Gastrocnemius medialis (tissue), 4 donors: Measurements from ENCODE around the gene ZNF608. TPM values are rescaled to one million over a fixed set of nuclear protein-coding genes. Genes with fewer than 3 reads are reported as not detected.
A peak's percentile ranks its signal among the peaks of the same experiment; 100 is the strongest.

Source experiments
- ATAC-seq, 2 donors: fragments of 150-250 bp; one replicate each; pipeline ENCODE4 v1.9.1; 2016
- DNase-seq, 2 donors: peaks; one replicate each; pipeline ENCODE4 v3.0.0-alpha.2; 2019
- H3K27ac ChIP-seq, 4 donors: fragments of 200-600 bp; sonication (generic); 1 replicate in 1 of 4; 2 replicates in 3 of 4; pipeline ENCODE4 v1.5.1; 2016 to 2018; ENCODE audit warnings: mild to moderate bottlenecking in 2 of 4, moderate library complexity in 1 of 4
- H3K27me3 ChIP-seq, 3 donors: fragments of 200-600 bp; sonication (generic) in 2 of 3; 1 replicate in 1 of 3; 2 replicates in 2 of 3; pipeline versions ENCODE4 v1.5.1 to v1.6.0; 2016 to 2019; ENCODE audit warnings: mild to moderate bottlenecking in 1 of 3, moderate library complexity in 1 of 3
- H3K36me3 ChIP-seq, 2 donors: fragments of 200-600 bp; sonication (generic) in 1 of 2; one replicate each; pipeline ENCODE4 v1.5.1; 2017 to 2018
- H3K4me1 ChIP-seq, 2 donors: fragments of 200-600 bp; sonication (generic) in 1 of 2; one replicate each; pipeline ENCODE4 v1.5.1; 2016 to 2017; ENCODE audit warnings: mild to moderate bottlenecking in 2 of 2
- H3K4me3 ChIP-seq, 4 donors: fragments of 200-600 bp; sonication (generic) in 3 of 4; 1 replicate in 1 of 4; 2 replicates in 3 of 4; pipeline ENCODE4 v1.5.1; 2016 to 2019; ENCODE audit warnings: mild to moderate bottlenecking in 2 of 4
- H3K9me3 ChIP-seq, 3 donors: fragments of 200-600 bp; sonication (generic) in 2 of 3; 1 replicate in 1 of 3; 2 replicates in 2 of 3; pipeline ENCODE4 v1.5.1; 2016 to 2019
- POLR2A ChIP-seq, 2 donors: fragments of 450-650 bp; IDR thresholded peaks; one replicate each; pipeline ENCODE4 v1.6.1; 2017; ENCODE audit warnings: antibody characterized with exemption in 2 of 2, mild to moderate bottlenecking in 2 of 2, moderate library complexity in 2 of 2
- in situ Hi-C, 4 donors: fragments of 200-750 bp; cut with MboI; loops; one replicate each; pipeline versions ENCODE4 v1.15.0 to v1.8.0; 2017; ENCODE audit warnings: low sequenced_read_pairs in 4 of 4
- intact Hi-C: fragments of 100-400 bp; cut with DNase I; formaldehyde crosslinking; loops from one replicate; pipeline ENCODE4 v1.15.1; 2023; ENCODE audit warnings: low total_unique reads
- total RNA-seq, 4 donors: library from RNA; depleted of rRNA; stranded (reverse); fragments of >200 nt; gene quantifications; one replicate each; pipeline versions ENCODE4 v1.1.0 to v1.2.3, GENCODE V29; 2016
- TF ChIP-seq, protein P1 (sequence below), 5 experiments: fragments of 450-650 bp in 3 of 5; fragments of 200-600 bp in 2 of 5; sonication (generic) in 2 of 5; IDR thresholded peaks in 4 of 5; conservative IDR thresholded peaks in 1 of 5; 1 replicate in 4 of 5; 2 replicates in 1 of 5; pipeline ENCODE4 v1.5.1; 2016 to 2019; ENCODE audit warnings: antibody characterized with exemption in 5 of 5, mild to moderate bottlenecking in 3 of 5, moderate library complexity in 3 of 5

The ZNF608 gene
- total RNA-seq, 4 donors from 2014 or later = 7.3 to 27.4 (median 17.5) TPM

DNA sequence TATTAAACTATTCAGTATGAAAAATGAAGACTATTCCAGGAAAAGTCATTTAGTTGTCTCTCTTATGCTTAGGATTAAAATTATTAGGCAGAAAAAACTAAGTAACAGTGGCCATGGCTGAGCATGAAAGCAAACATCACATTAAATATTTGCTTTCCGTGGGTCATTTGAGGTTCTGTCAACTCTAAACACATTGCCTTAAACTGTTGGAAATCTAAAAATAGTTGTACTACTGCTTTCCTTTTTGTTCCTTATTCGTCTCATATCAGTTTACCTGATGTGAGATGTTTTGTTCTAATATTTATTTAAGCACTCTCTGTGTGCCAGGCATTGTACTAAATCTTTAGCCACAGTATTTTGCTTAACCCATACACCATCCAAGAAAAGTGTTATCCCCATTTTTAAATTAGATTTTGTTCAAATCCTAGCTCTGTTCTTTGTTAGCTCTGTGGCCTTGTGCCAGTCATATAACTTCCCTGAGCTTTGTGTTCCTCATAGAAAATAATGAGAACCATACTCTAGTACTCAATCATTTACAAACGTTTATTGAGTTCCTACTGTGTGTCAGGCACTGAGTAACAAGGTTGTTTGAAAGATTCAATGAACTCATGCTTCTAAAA, 18.7 kb upstream of the ZNF608 start:
- in situ Hi-C loops = no loop called here
- H3K4me3 ChIP-seq = no peak overlapping the region
- ATAC-seq = peak in 1 of 2 donors; percentile 26
- DNase-seq = no peak
- intact Hi-C loops = no loop called here
- no peak overlapping the region for H3K27ac ChIP-seq
- TF ChIP-seq, protein P1, sequence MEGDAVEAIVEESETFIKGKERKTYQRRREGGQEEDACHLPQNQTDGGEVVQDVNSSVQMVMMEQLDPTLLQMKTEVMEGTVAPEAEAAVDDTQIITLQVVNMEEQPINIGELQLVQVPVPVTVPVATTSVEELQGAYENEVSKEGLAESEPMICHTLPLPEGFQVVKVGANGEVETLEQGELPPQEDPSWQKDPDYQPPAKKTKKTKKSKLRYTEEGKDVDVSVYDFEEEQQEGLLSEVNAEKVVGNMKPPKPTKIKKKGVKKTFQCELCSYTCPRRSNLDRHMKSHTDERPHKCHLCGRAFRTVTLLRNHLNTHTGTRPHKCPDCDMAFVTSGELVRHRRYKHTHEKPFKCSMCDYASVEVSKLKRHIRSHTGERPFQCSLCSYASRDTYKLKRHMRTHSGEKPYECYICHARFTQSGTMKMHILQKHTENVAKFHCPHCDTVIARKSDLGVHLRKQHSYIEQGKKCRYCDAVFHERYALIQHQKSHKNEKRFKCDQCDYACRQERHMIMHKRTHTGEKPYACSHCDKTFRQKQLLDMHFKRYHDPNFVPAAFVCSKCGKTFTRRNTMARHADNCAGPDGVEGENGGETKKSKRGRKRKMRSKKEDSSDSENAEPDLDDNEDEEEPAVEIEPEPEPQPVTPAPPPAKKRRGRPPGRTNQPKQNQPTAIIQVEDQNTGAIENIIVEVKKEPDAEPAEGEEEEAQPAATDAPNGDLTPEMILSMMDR (IDR thresholded peaks at IDR 0.05 in 4 of 5, conservative IDR thresholded peaks at IDR 0.05 in 1 of 5) = no peak
- no peak for TF ChIP-seq POLR2A (IDR thresholded peaks at IDR 0.05)
- H3K27me3 ChIP-seq = no peaks in the 10 kb centered on the region
- H3K9me3 ChIP-seq = no peaks in the 10 kb centered on the region
- peaks cover 0 to 6% of the 10 kb centered on the region in 2 donors for H3K4me1 ChIP-seq
- H3K36me3 ChIP-seq = no peaks in the 10 kb centered on the region

DNA sequence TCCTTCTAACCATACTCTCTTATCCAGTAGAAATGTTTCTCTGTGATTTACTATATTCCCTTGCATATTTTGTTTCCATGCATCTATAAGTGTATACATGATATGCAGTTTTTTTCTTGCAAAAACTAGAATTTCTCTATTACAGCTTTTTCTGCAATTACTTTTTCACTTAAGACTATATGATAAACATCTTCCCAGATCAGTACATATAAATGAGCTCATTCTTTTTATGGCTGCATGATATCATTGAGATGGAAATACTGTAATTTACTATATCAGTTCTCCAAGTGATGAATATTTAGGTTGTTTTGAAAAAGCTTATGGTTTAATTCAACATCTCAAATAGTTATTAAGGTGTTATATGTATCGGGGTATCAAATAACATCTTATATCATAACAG, 18.1 kb upstream of the ZNF608 start:
- H3K27me3 ChIP-seq = no peaks in the 10 kb centered on the region
- intact Hi-C loops = no loop called here
- in situ Hi-C loops = no loop called here
- no peak overlapping the region for H3K27ac ChIP-seq
- ATAC-seq = no peak
- no peaks in the 10 kb centered on the region for H3K36me3 ChIP-seq
- H3K4me1 ChIP-seq = peaks cover 0 to 6% of the 10 kb centered on the region in 2 donors
- DNase-seq = no peak
- TF ChIP-seq, protein P1 (IDR thresholded peaks at IDR 0.05 in 4 of 5, conservative IDR thresholded peaks at IDR 0.05 in 1 of 5) = no peak
- TF ChIP-seq POLR2A (IDR thresholded peaks at IDR 0.05) = no peak
- no peaks in the 10 kb centered on the region for H3K9me3 ChIP-seq
- H3K4me3 ChIP-seq = no peak overlapping the region

DNA sequence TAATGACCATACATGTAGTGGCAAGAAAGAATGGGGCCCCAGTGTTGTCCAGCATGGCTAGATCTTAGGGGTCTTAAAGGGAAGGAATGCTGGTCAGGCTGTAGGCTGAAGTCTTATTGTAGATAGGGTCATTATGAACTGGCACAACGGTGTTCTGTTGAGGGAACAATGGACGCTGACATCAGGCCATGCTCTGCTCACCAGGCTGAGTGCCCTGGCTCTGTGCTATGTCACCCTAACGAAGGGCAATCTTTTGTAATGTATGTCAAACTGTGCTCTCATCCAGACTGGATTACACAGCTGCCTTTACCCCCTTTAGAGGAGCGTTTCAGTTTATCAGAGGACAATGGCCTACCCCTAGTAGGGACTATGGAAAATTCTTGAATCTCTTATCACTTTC, 14.6 kb upstream of the ZNF608 start:
- no peak for DNase-seq
- H3K36me3 ChIP-seq = no peaks in the 10 kb centered on the region
- TF ChIP-seq, protein P1 (IDR thresholded peaks at IDR 0.05 in 4 of 5, conservative IDR thresholded peaks at IDR 0.05 in 1 of 5) = no peak
- TF ChIP-seq POLR2A (IDR thresholded peaks at IDR 0.05) = no peak
- in situ Hi-C loops (no loop called here), intact Hi-C loops (no loop called here)
- no peak overlapping the region for H3K4me3 ChIP-seq
- H3K27ac ChIP-seq = no peak overlapping the region
- H3K4me1 ChIP-seq = peaks cover 0 to 6% of the 10 kb centered on the region in 2 donors
- H3K27me3 ChIP-seq = no peaks in the 10 kb centered on the region
- ATAC-seq = no peak
- no peaks in the 10 kb centered on the region for H3K9me3 ChIP-seq

DNA sequence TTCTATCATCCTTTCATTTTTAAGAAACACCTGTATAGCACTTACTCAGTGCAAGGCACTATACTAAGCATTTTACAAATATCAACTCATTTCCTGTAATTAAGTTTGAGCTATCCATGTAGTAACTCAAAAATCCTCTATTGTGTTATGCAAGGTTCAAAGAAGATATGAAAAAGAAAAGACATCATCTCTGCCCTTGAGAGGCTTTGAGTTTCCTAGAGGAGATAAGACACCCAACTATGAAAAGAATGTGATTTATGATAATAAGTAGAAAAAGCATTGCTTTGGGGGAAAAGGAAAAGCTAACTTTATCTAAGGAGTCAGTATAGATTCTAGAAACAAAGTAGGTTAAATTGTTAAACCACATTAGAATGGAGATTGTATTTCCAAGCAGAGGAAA, 14.2 kb upstream of the ZNF608 start:
- Histone ChIP-seq H3K36me3 (no peaks in the 10 kb centered on the region), H3K27me3 (no peaks in the 10 kb centered on the region), H3K4me1 (peaks cover 0 to 6% of the 10 kb centered on the region in 2 donors), H3K4me3 (no peak overlapping the region), H3K9me3 (no peaks in the 10 kb centered on the region), H3K27ac (no peak overlapping the region)
- no peak for DNase-seq
- intact Hi-C loops (no loop called here), in situ Hi-C loops (no loop called here)
- no peak for ATAC-seq
- TF ChIP-seq, protein P1 (IDR thresholded peaks at IDR 0.05 in 4 of 5, conservative IDR thresholded peaks at IDR 0.05 in 1 of 5) = no peak
- TF ChIP-seq POLR2A (IDR thresholded peaks at IDR 0.05) = no peak

DNA sequence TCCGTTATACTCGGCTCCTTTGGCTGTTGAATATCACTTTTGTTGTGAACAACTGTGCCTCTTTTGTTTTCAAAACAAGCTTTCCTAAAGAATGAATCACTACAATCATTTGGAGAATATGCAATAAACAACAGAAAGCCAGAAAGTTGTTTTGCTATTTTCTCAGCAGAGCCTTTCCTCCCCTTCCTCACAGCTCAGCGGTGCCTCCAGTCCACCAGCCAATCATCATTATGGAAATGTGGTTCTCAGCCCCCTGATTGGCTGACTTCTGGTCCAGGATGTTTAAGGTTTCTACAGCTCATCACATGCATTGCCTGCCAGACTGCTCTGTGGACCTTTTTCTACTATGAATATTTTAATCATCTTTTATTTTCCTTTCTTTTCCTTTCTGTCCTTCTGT, 9.1 kb upstream of the ZNF608 start:
- no peaks in the 10 kb centered on the region for H3K27me3 ChIP-seq
- peaks cover 0 to 13% of the 10 kb centered on the region in 2 donors for H3K4me1 ChIP-seq
- no peaks in the 10 kb centered on the region for H3K9me3 ChIP-seq
- H3K4me3 ChIP-seq = no peak overlapping the region
- ATAC-seq (peak; percentile 58 to 81), DNase-seq (no peak)
- TF ChIP-seq POLR2A (IDR thresholded peaks at IDR 0.05) = no peak
- TF ChIP-seq, protein P1 (IDR thresholded peaks at IDR 0.05 in 4 of 5, conservative IDR thresholded peaks at IDR 0.05 in 1 of 5) = no peak
- H3K27ac ChIP-seq = no peak overlapping the region
- intact Hi-C loops (loop anchor here (10.0 kb wide), 1 partner anchor 311 kb away; no protein-coding TSS in a partner anchor), in situ Hi-C loops (no loop called here)
- no peaks in the 10 kb centered on the region for H3K36me3 ChIP-seq
